Pons (tissue), 1 donor: Measurements from ENCODE around the gene NAB2.
"Not testable (repeated sequence)": the region's sequence is repeated elsewhere in the genome, so short reads cannot be mapped to it uniquely, and the experiment has no call there.

Experiments
- DNase-seq: peaks from one replicate; pipeline ENCODE4 v3.0.0-alpha.2; 2016; ENCODE audit warnings: low spot score

The NAB2 gene

GRCh38 chr12:57069523-57069922, 19.4 kb upstream of the NAB2 start:
- peak; percentile 93 for DNase-seq

GRCh38 chr12:57072661-57073060, 16.3 kb upstream of the NAB2 start:
- DNase-seq, result no peak

- not testable (repeated sequence) for DNase-seq
Observed at GRCh38 chr12:57073566-57074450, 15.1 kb upstream of the NAB2 start.

- DNase-seq, result peak; percentile 100
Observed at GRCh38 chr12:57078519-57079404, 10.2 kb upstream of the NAB2 start, which contains the start of gene NEMP1. NEMP1 (minus strand) TSS chr12:57078791; CDS start chr12:57078745, 46 bp downstream.

GRCh38 chr12:57079821-57080220, 9.1 kb upstream of the NAB2 start:
- no peak for DNase-seq

- DNase-seq, result no peak
Observed at GRCh38 chr12:57080855-57081254, 8.1 kb upstream of the NAB2 start.

- DNase-seq, result peak; percentile 15
Observed at GRCh38 chr12:57085999-57086492, 2.9 kb upstream of the NAB2 start.

GRCh38 chr12:57086493-57087009, 2.4 kb upstream of the NAB2 start:
- DNase-seq, result peak; percentile 36

- peak; percentile 66 for DNase-seq
Observed at GRCh38 chr12:57087010-57087690, 1.8 kb upstream of the NAB2 start.

- peak; percentile 38 for DNase-seq
Observed at GRCh38 chr12:57087691-57088353, 1.1 kb upstream of the NAB2 start.

GRCh38 chr12:57089271-57090245, 644 bp downstream of the NAB2 start:
- DNase-seq, result peak; percentile 53

- DNase-seq, result no peak
Observed at GRCh38 chr12:57090490-57090889, 1.6 kb downstream of the NAB2 start.

GRCh38 chr12:57090924-57091637, 2.2 kb downstream of the NAB2 start:
- DNase-seq, result peak; percentile 61

GRCh38 chr12:57091638-57092528, 3.0 kb downstream of the NAB2 start:
- DNase-seq, result no peak

GRCh38 chr12:57092529-57092862, 3.6 kb downstream of the NAB2 start:
- no peak for DNase-seq

GRCh38 chr12:57092876-57093414, 4.0 kb downstream of the NAB2 start:
- no peak for DNase-seq

- no peak for DNase-seq
Observed at GRCh38 chr12:57093415-57094207, 4.7 kb downstream of the NAB2 start.
